SK-N-MC (cell line): ENCODE measurements around the gene VPS35L.
A peak's percentile ranks its signal among the peaks of the same experiment; 100 is the strongest.
"Not testable (repeated sequence)": the region's sequence is repeated elsewhere in the genome, so short reads cannot be mapped to it uniquely, and the experiment has no call there.

Experiments used
- DNase-seq: peaks from one replicate; pipeline ENCODE4 v3.0.0-alpha.2; 2011; ENCODE audit warnings: low read depth, low spot score
- H3K27ac ChIP-seq: fragments of 200-600 bp; sonication (generic); 2 replicates; pipeline ENCODE4 v1.5.1; 2016; ENCODE audit warnings: mixed run types
- H3K36me3 ChIP-seq: fragments of 200-600 bp; sonication (generic); 2 replicates; pipeline ENCODE4 v1.6.1; 2017; ENCODE audit warnings: antibody characterized with exemption, low read length, mixed read lengths; ENCODE audit not compliant: insufficient read depth
- H3K4me3 ChIP-seq: fragments of 200-600 bp; sonication (generic); 2 replicates; pipeline ENCODE4 v1.5.1; 2016
- H3K9ac ChIP-seq: fragments of 200-600 bp; sonication (generic); 2 replicates; pipeline ENCODE4 v1.8.0; 2017; ENCODE audit warnings: mixed run types, mixed read lengths; ENCODE audit not compliant: insufficient read length
- H3K9me3 ChIP-seq: fragments of 200-600 bp; sonication (generic); 2 replicates; pipeline ENCODE4 v1.6.1; 2017; ENCODE audit warnings: low read depth, mild to moderate bottlenecking, antibody characterized with exemption, low read length, moderate library complexity, mixed read lengths
- EZH2 ChIP-seq: fragments of 200-600 bp; sonication (generic); IDR thresholded peaks from one replicate; pipeline ENCODE4 v1.6.1; 2017; ENCODE audit warnings: antibody characterized with exemption
- FOXP2 ChIP-seq: optimal IDR thresholded peaks from 2 replicates; pipeline ENCODE3; 2011; ENCODE audit warnings: mild to moderate bottlenecking, moderate library complexity; ENCODE audit not compliant: insufficient read depth; ENCODE audit errors: extremely low read length, control extremely low read depth
- POLR2AphosphoS5 ChIP-seq: IDR thresholded peaks from 2 replicates; pipeline ENCODE4 v1.6.1; 2012; ENCODE audit warnings: mild to moderate bottlenecking, low read depth, low read length, borderline replicate concordance

Gene VPS35L

DNA sequence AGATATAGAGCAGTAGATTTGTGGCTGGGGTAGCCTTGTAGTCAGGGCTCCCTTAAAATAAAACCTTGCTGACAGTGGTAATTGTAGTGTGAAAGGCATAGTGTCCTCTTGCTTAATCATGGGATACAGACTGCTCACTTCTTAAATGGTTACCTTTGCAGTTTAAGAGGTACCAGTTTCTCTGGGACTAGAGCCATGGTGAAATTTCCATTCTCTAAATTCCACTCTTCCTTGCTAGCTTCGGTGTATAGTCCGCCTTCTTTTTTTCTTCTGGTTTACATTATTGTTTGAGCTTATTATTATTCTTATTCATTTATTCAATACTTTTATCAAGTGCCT lies 30.1 kb upstream of the VPS35L start:
- Histone ChIP-seq H3K9ac (peak overlapping the region; percentile 83), H3K36me3 (peaks cover 24% of the 10 kb centered on the region), H3K27ac (no peak overlapping the region), H3K4me3 (peak overlapping the region; percentile 90), H3K9me3 (no peaks in the 10 kb centered on the region)
- TF ChIP-seq FOXP2 (no peak), EZH2 (no peak), POLR2AphosphoS5 (no peak)
- no peak for DNase-seq

DNA sequence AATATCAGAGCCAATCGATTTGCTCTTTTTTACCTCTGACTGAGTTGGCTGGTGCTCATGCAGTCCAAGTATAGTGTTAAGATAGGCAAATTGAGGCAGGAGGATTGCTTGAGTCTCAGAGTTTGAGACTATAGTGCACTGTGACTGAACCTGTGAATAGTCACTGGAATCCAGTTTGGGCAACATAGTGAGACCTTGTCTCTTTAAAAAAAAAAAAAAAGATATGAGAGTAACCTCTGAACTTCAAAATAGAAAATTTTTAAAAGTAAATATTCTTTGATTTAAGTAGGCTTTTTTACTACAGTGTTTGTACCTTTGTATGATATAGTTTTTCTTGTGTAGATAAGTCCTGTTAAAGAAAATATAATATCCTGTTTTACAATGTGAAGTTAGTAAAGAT lies 28.3 kb upstream of the VPS35L start:
- H3K9ac ChIP-seq = no peak overlapping the region

GRCh38 chr16:19528666-19529065 lies 26.8 kb upstream of the VPS35L start:
- DNase-seq = no peak
- TF ChIP-seq POLR2AphosphoS5 (no peak), FOXP2 (no peak), EZH2 (no peak)
- Histone ChIP-seq H3K9ac (no peak overlapping the region), H3K27ac (no peak overlapping the region), H3K4me3 (no peak overlapping the region), H3K9me3 (no peaks in the 10 kb centered on the region), H3K36me3 (peaks cover 47% of the 10 kb centered on the region)

More for the DNA sequence above, 28.3 kb upstream of the VPS35L start:
- H3K27ac ChIP-seq = no peak overlapping the region
- TF ChIP-seq EZH2 = no peak
- no peak for TF ChIP-seq FOXP2
- TF ChIP-seq POLR2AphosphoS5 = no peak
- no peak overlapping the region for H3K4me3 ChIP-seq
- DNase-seq = no peak
- peaks cover 33% of the 10 kb centered on the region for H3K36me3 ChIP-seq
- H3K9me3 ChIP-seq = no peaks in the 10 kb centered on the region

DNA sequence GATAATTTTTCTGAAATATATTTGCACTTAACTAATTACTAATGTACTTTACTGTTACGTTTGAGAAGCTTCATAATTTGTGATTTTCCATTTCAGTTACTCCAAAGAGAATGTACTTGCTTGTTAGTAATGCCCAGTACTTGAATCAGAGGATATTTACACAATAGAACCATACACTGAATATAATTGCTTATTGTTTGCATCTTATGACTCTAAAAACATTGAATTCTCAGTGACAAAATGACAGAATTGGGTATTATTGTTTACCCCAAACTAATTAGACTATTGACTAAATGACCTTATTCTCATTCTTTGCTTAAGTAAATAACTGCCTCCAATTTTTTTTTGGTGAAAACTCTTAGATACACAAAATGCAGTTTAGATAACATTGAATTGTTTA lies 22.9 kb upstream of the VPS35L start:
- Histone ChIP-seq H3K4me3 (no peak overlapping the region), H3K36me3 (peaks cover 80% of the 10 kb centered on the region), H3K9ac (no peak overlapping the region), H3K27ac (no peak overlapping the region), H3K9me3 (no peaks in the 10 kb centered on the region)
- no peak for DNase-seq
- TF ChIP-seq FOXP2 = no peak
- no peak for TF ChIP-seq EZH2
- TF ChIP-seq POLR2AphosphoS5 = no peak

GRCh38 chr16:19540241-19540970 lies 15.1 kb upstream of the VPS35L start:
- Histone ChIP-seq H3K9ac (no peak overlapping the region), H3K27ac (no peak overlapping the region), H3K4me3 (no peak overlapping the region), H3K36me3 (peaks cover 73% of the 10 kb centered on the region), H3K9me3 (no peaks in the 10 kb centered on the region)
- no peak for DNase-seq
- TF ChIP-seq FOXP2 (no peak), POLR2AphosphoS5 (no peak), EZH2 (no peak)

GRCh38 chr16:19542138-19542821 lies 13.2 kb upstream of the VPS35L start:
- no peaks in the 10 kb centered on the region for H3K9me3 ChIP-seq
- H3K36me3 ChIP-seq = peaks cover 65% of the 10 kb centered on the region
- TF ChIP-seq FOXP2 (no peak), POLR2AphosphoS5 (no peak)
- no peak overlapping the region for H3K9ac ChIP-seq
- no peak for DNase-seq
- no peak overlapping the region for H3K27ac ChIP-seq
- no peak overlapping the region for H3K4me3 ChIP-seq

DNA sequence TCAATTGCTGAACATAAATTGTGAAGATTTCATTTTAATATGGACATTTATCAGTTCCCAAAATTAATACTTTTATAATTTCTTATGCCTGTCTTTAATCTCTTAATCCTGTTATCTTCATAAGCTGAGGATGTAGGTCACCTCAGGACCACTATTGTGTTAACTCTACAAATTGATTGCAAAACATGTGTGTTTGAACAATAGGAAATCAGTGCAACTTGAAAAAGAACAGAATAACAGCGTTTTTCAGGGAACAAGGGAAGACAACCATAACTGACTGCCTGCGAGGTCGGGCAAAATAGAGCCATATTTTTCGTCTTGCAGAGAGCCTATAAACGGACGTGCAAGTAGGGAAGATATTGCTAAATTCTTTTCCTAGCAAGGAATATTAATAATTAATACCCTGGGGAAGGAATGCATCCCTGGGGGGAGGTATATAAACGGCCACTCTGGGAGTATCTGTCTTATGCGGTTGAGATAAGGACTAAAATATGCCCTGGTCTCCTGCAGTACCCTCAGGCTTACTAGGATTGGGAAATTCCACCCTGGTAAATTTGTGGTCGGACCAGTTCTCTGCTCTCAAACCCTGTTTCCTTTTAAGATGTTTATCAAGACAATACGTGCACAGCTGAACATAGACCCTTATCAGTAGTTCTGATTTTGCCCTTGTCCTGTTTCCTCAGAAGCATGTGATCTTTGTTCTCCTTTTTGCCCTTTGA lies 12.1 kb upstream of the VPS35L start:
- not testable (repeated sequence) for H3K27ac ChIP-seq, H3K4me3 ChIP-seq, H3K9me3 ChIP-seq, H3K9ac ChIP-seq, DNase-seq
- H3K36me3 ChIP-seq = peaks cover 67% of the 10 kb centered on the region

DNA sequence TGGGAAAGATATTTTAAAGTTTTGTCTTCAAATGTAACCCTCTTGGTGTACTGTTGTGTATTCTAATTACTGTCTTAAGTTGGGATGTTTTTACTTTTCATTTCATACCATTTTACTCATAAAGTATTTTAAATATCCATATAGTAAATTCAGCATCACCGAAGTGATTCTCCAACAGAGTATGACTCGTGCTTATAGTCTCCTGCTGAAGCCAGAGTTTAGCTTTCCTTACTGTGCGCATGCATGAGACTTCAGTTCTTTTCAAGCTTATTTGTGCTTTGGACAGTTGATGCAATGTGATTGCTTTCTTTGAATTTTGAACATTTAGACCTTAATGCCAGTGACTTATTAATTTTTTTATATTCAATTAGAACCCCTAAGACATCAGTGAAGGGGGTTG lies 7.4 kb upstream of the VPS35L start:
- no peaks in the 10 kb centered on the region for H3K9me3 ChIP-seq
- peaks cover 60% of the 10 kb centered on the region for H3K36me3 ChIP-seq
- DNase-seq = no peak
- no peak for TF ChIP-seq EZH2
- no peak for TF ChIP-seq POLR2AphosphoS5
- TF ChIP-seq FOXP2 = no peak
- no peak overlapping the region for H3K27ac ChIP-seq
- no peak overlapping the region for H3K9ac ChIP-seq
- no peak overlapping the region for H3K4me3 ChIP-seq

- peaks cover 47% of the 10 kb centered on the region for H3K36me3 ChIP-seq
Measured at GRCh38 chr16:19549673-19550072, 5.8 kb upstream of the VPS35L start.

More at GRCh38 chr16:19549673-19550072, 5.8 kb upstream of the VPS35L start:
- TF ChIP-seq FOXP2 = no peak
- no peak for TF ChIP-seq EZH2
- TF ChIP-seq POLR2AphosphoS5 = no peak
- DNase-seq = no peak
- Histone ChIP-seq H3K9ac (no peak overlapping the region), H3K27ac (no peak overlapping the region), H3K9me3 (no peaks in the 10 kb centered on the region), H3K4me3 (no peak overlapping the region)
